Measurements from ENCODE around the gene KIF3B. TPM values are rescaled to one million over a fixed set of nuclear protein-coding genes. Genes with fewer than 3 reads are reported as not detected.

KIF3B gene
- total RNA-seq, 1 experiment from 2014 or later = 20.0 TPM

GRCh38 chr20:32332614-32333013 lies 55.2 kb downstream of the KIF3B start:
- H3K4me1 ChIP-seq (ENCODE audit: insufficient read depth, low read length) = peaks cover 13% of the 10 kb centered on the region
- no peak overlapping the region for H3K4me3 ChIP-seq (ENCODE audit: low read length)
- H3K27ac ChIP-seq (ENCODE audit: low read length) = no peak overlapping the region
- intact Hi-C loops (cut with micrococcal nuclease) = loop anchor here (10.0 kb wide), 1 partner anchor 112 kb away; no protein-coding TSS in a partner anchor
- H3K27me3 ChIP-seq (ENCODE audit: low read length) = no peaks in the 10 kb centered on the region
- H3K79me2 ChIP-seq (ENCODE audit: low read length) = no peaks in the 10 kb centered on the region
- no peaks in the 10 kb centered on the region for H3K9me2 ChIP-seq (replicated peaks; ENCODE audit: low read length)
- POLR2A ChIA-PET (ENCODE audit: unreplicated experiment) = no interaction called here
- H4K20me1 ChIP-seq (ENCODE audit: low read length) = no peaks in the 10 kb centered on the region
- H3K9me3 ChIP-seq (ENCODE audit: low read length) = no peaks in the 10 kb centered on the region
- DNase-seq (peak; percentile 79), ATAC-seq (peak; percentile 77)
- CTCF ChIA-PET = no interaction called here
- no peak overlapping the region for H3K9ac ChIP-seq (ENCODE audit: low read length)
- no peak overlapping the region for H3K4me2 ChIP-seq (ENCODE audit: low read length)
- no peak for TF ChIP-seq EZH2phosphoT487 (IDR thresholded peaks at IDR 0.05; ENCODE audit: borderline replicate concordance, low read length)
- no peak for TF ChIP-seq CTCF (conservative IDR thresholded peaks at IDR 0.05; ENCODE audit: low read depth, low read length)
- TF ChIP-seq EZH2 (IDR thresholded peaks at IDR 0.05; ENCODE audit: low read length, unreplicated experiment) = no peak
- peaks cover 23% of the 10 kb centered on the region for H3K36me3 ChIP-seq (ENCODE audit: low read depth, low read length)
- BruUV-seq (replicated peaks) = no TSS peak
- no peak overlapping the region for H2AFZ ChIP-seq (ENCODE audit: low read length)
- H3F3A ChIP-seq (ENCODE audit: low read length, unreplicated experiment) = no peaks in the 10 kb centered on the region

GRCh38 chr20:32333181-32333987 lies 55.9 kb downstream of the KIF3B start:
- DNase-seq (no peak), ATAC-seq (no peak)
- Histone ChIP-seq H4K20me1 (ENCODE audit: low read length) (no peaks in the 10 kb centered on the region), H3K27ac (ENCODE audit: low read length) (no peak overlapping the region), H3K4me2 (ENCODE audit: low read length) (no peak overlapping the region), H3K9ac (ENCODE audit: low read length) (no peak overlapping the region), H3K36me3 (ENCODE audit: low read depth, low read length) (peaks cover 23% of the 10 kb centered on the region), H3K79me2 (ENCODE audit: low read length) (no peaks in the 10 kb centered on the region), H3K4me1 (ENCODE audit: insufficient read depth, low read length) (peaks cover 13% of the 10 kb centered on the region), H3K27me3 (ENCODE audit: low read length) (no peaks in the 10 kb centered on the region), H3K9me2 (replicated peaks; ENCODE audit: low read length) (no peaks in the 10 kb centered on the region), H3K9me3 (ENCODE audit: low read length) (no peaks in the 10 kb centered on the region), H3F3A (ENCODE audit: low read length, unreplicated experiment) (no peaks in the 10 kb centered on the region), H2AFZ (ENCODE audit: low read length) (no peak overlapping the region), H3K4me3 (ENCODE audit: low read length) (no peak overlapping the region)
- BruUV-seq (replicated peaks) = no TSS peak
- CTCF ChIA-PET = no interaction called here
- intact Hi-C loops (cut with micrococcal nuclease) = loop anchor here (10.0 kb wide), 1 partner anchor 111 kb away; no protein-coding TSS in a partner anchor
- TF ChIP-seq EZH2phosphoT487 (IDR thresholded peaks at IDR 0.05; ENCODE audit: borderline replicate concordance, low read length) = no peak
- TF ChIP-seq EZH2 (IDR thresholded peaks at IDR 0.05; ENCODE audit: low read length, unreplicated experiment) = no peak
- TF ChIP-seq CTCF (conservative IDR thresholded peaks at IDR 0.05; ENCODE audit: low read depth, low read length) = no peak
- POLR2A ChIA-PET (ENCODE audit: unreplicated experiment) = no interaction called here
